Thyroid gland (tissue), 4 donors: ENCODE results near the gene GHITM. TPM values are rescaled to one million over a fixed set of nuclear protein-coding genes. Genes with fewer than 3 reads are reported as not detected.
"Not testable (repeated sequence)": the region's sequence is repeated elsewhere in the genome, so short reads cannot be mapped to it uniquely, and the experiment has no call there.

Experiments used
- DNase-seq, 2 donors: peaks; one replicate each; pipeline ENCODE4 v3.0.0-alpha.2; 2019
- H3K27ac ChIP-seq, 3 donors: fragments of 200-600 bp; sonication (generic); 1 replicate in 2 of 3; 2 replicates in 1 of 3; pipeline ENCODE4 v1.5.1; 2016 to 2019; ENCODE audit warnings: mild to moderate bottlenecking in 1 of 3, moderate library complexity in 1 of 3
- H3K27me3 ChIP-seq: fragments of 200-600 bp; sonication (generic); one replicate; pipeline ENCODE4 v1.5.1; 2019
- H3K36me3 ChIP-seq, 2 donors: fragments of 200-600 bp; sonication (generic); one replicate each; pipeline ENCODE4 v1.5.1; 2016 to 2019
- H3K4me1 ChIP-seq, 2 donors: fragments of 200-600 bp; sonication (generic); one replicate each; pipeline ENCODE4 v1.5.1; 2017 to 2019
- H3K4me3 ChIP-seq, 3 donors: fragments of 200-600 bp; sonication (generic); replicated peaks in 1 of 3; 1 replicate in 2 of 3; 2 replicates in 1 of 3; pipeline ENCODE4 v1.5.1; 2016; ENCODE audit warnings: mild to moderate bottlenecking in 1 of 3
- H3K9me3 ChIP-seq: fragments of 200-600 bp; sonication (generic); one replicate; pipeline ENCODE4 v1.5.1; 2017
- CTCF ChIP-seq, 6 experiments: fragments of 200-600 bp in 3 of 6; fragments of 450-650 bp in 3 of 6; sonication (generic) in 3 of 6; IDR thresholded peaks; one replicate each; pipeline ENCODE4 v1.5.1; 2016 to 2019; ENCODE audit warnings: antibody characterized with exemption in 6 of 6, mild to moderate bottlenecking in 2 of 6, inconsistent platforms in 1 of 6, moderate library complexity in 1 of 6
- POLR2A ChIP-seq, 2 donors: fragments of 450-650 bp; IDR thresholded peaks; one replicate each; pipeline ENCODE4 v1.6.1; 2017; ENCODE audit warnings: antibody characterized with exemption in 2 of 2, mild to moderate bottlenecking in 2 of 2, moderate library complexity in 1 of 2
- WGBS, 2 donors: methylation state at CpG; one replicate each; pipeline ENCODE4 v1.1.5; 2017; 5-methylcytosine and 5-hydroxymethylcytosine counted together
- intact Hi-C: fragments of 100-400 bp; cut with DNase I; formaldehyde crosslinking; loops from one replicate; pipeline ENCODE4 v1.15.1; 2023
- total RNA-seq, 4 donors: library from RNA; depleted of rRNA; stranded (reverse); fragments of >200 nt; gene quantifications; one replicate each; pipeline ENCODE4 v1.2.3, GENCODE V29; 2016

Gene GHITM
- total RNA-seq, 4 donors from 2014 or later, result 165 to 251 (median 202) TPM

GRCh38 chr10:84117686-84118394 is 21.5 kb upstream of the GHITM start:
- DNase-seq, result no peak
- intact Hi-C loops, result no loop called here

GRCh38 chr10:84118395-84119006 is 20.8 kb upstream of the GHITM start:
- intact Hi-C loops, result no loop called here
- H3K27ac ChIP-seq, result no peak overlapping the region
- TF ChIP-seq CTCF (IDR thresholded peaks at IDR 0.05) (no peak), POLR2A (IDR thresholded peaks at IDR 0.05) (no peak)
- DNase-seq, result no peak
- H3K27me3 ChIP-seq, result no peaks in the 10 kb centered on the region
- H3K9me3 ChIP-seq, result no peaks in the 10 kb centered on the region
- H3K4me3 ChIP-seq, result no peak overlapping the region
- H3K4me1 ChIP-seq, result no peaks in the 10 kb centered on the region
- no peaks in the 10 kb centered on the region for H3K36me3 ChIP-seq
- 78 to 87% methylated on average over 12 of the region's 12 CpGs for WGBS, 2 donors

More at GRCh38 chr10:84117686-84118394, 21.5 kb upstream of the GHITM start:
- TF ChIP-seq CTCF (IDR thresholded peaks at IDR 0.05), result no peak
- WGBS, 2 donors, result 81 to 85% methylated on average over 2 of the region's 2 CpGs
- no peaks in the 10 kb centered on the region for H3K4me1 ChIP-seq
- H3K27me3 ChIP-seq, result no peaks in the 10 kb centered on the region
- no peak overlapping the region for H3K27ac ChIP-seq
- no peak overlapping the region for H3K4me3 ChIP-seq
- no peaks in the 10 kb centered on the region for H3K36me3 ChIP-seq
- no peaks in the 10 kb centered on the region for H3K9me3 ChIP-seq

GRCh38 chr10:84123362-84123761 is 15.9 kb upstream of the GHITM start:
- 89 to 95% methylated on average over 1 of the region's 1 CpG for WGBS, 2 donors
- intact Hi-C loops, result no loop called here

GRCh38 chr10:84125910-84126784 is 13.2 kb upstream of the GHITM start:
- H3K27ac ChIP-seq, H3K9me3 ChIP-seq, H3K36me3 ChIP-seq, H3K4me3 ChIP-seq, DNase-seq, H3K27me3 ChIP-seq, intact Hi-C loops, H3K4me1 ChIP-seq: not testable (repeated sequence)
- 74 to 78% methylated on average over 10 of the region's 10 CpGs for WGBS, 2 donors

More at GRCh38 chr10:84123362-84123761, 15.9 kb upstream of the GHITM start:
- Histone ChIP-seq H3K27me3 (no peaks in the 10 kb centered on the region), H3K27ac (no peak overlapping the region), H3K4me3 (no peak overlapping the region), H3K36me3 (no peaks in the 10 kb centered on the region), H3K9me3 (no peaks in the 10 kb centered on the region), H3K4me1 (no peaks in the 10 kb centered on the region)
- no peak for DNase-seq
- TF ChIP-seq CTCF (IDR thresholded peaks at IDR 0.05), result no peak
- no peak for TF ChIP-seq POLR2A (IDR thresholded peaks at IDR 0.05)

GRCh38 chr10:84126785-84127167 is 12.5 kb upstream of the GHITM start:
- WGBS, 2 donors, result 88 to 91% methylated on average over 1 of the region's 1 CpG
- intact Hi-C loops, result no loop called here
- TF ChIP-seq POLR2A (IDR thresholded peaks at IDR 0.05) (no peak), CTCF (IDR thresholded peaks at IDR 0.05) (no peak)
- Histone ChIP-seq H3K27me3 (no peaks in the 10 kb centered on the region), H3K27ac (no peak overlapping the region), H3K4me3 (no peak overlapping the region), H3K36me3 (no peaks in the 10 kb centered on the region), H3K9me3 (no peaks in the 10 kb centered on the region), H3K4me1 (no peaks in the 10 kb centered on the region)
- DNase-seq, result no peak
